Measurements from ENCODE around the gene RC3H2. TPM values are rescaled to one million over a fixed set of nuclear protein-coding genes. Genes with fewer than 3 reads are reported as not detected.

The RC3H2 gene
- total and polyA plus RNA-seq, 2 of the 13 experiments (the other 11 are each of a cell fraction or from before 2014, with no cell fraction given) = 21.0 to 36.4 TPM

GRCh38 chr9:122912964-122913673 lies 8.0 kb upstream of the RC3H2 start, which contains the start of gene ZBTB6 (continued):
- no peak for TF ChIP-seq ATF6 (CRISPR knock-in tag; conservative IDR thresholded peaks at IDR 0.05)
- no peak for TF ChIP-seq HNRNPLL (IDR thresholded peaks at IDR 0.05; ENCODE audit: low read depth, low read length, poor library complexity, severe bottlenecking)
- TF ChIP-seq ZNF878 (CRISPR knock-in tag; IDR thresholded peaks at IDR 0.05) = 0 out of 2 replicates have a peak, but pooled peaks have one; percentile 71
- TF ChIP-seq GPBP1L1 (CRISPR knock-in tag; IDR thresholded peaks at IDR 0.05) = no peak
- TF ChIP-seq ZBTB7A (CRISPR knock-in tag; IDR thresholded peaks at IDR 0.05) = no peak
- peak; percentile 66; the same call in 1 of the 2 replicates for TF ChIP-seq DRAP1 (CRISPR knock-in tag; IDR thresholded peaks at IDR 0.05)
- TF ChIP-seq SSRP1 (CRISPR knock-in tag; IDR thresholded peaks at IDR 0.05) = no peak
- TF ChIP-seq ARNT (IDR thresholded peaks at IDR 0.05) = no peak
- no peak for TF ChIP-seq MTF1 (CRISPR knock-in tag; IDR thresholded peaks at IDR 0.05)
- no peak for TF ChIP-seq ZNF276 (CRISPR knock-in tag; IDR thresholded peaks at IDR 0.05; ENCODE audit: low read depth)
- TF ChIP-seq ZNF512 (CRISPR knock-in tag; IDR thresholded peaks at IDR 0.05) = no peak
- no peak for TF ChIP-seq ZNF691 (CRISPR knock-in tag; IDR thresholded peaks at IDR 0.05; ENCODE audit: borderline replicate concordance, low read depth)
- TF ChIP-seq TFDP1 (CRISPR knock-in tag; IDR thresholded peaks at IDR 0.05; ENCODE audit: borderline replicate concordance) = no peak
- TF ChIP-seq HOXA3 (CRISPR knock-in tag; IDR thresholded peaks at IDR 0.05) = peak; percentile 59
- no peak for TF ChIP-seq FOXP1 (IDR thresholded peaks at IDR 0.05)
- TF ChIP-seq FOXP1 (CRISPR knock-in tag; IDR thresholded peaks at IDR 0.05) = no peak
- peak; percentile 84 for TF ChIP-seq CHD2 (IDR thresholded peaks at IDR 0.05; ENCODE audit: low read depth, low read length)
- peak; percentile 91 for TF ChIP-seq KMT2A (CRISPR knock-in tag; IDR thresholded peaks at IDR 0.05)
- TF ChIP-seq SRSF1 (optimal IDR thresholded peaks at IDR 0.05; ENCODE audit: low read depth, low read length) = peak; percentile 36
- no peak; the same call in 1 of the 2 replicates for TF ChIP-seq HIVEP1 (CRISPR knock-in tag; IDR thresholded peaks at IDR 0.05)
- no peak for TF ChIP-seq KLF13 (CRISPR knock-in tag; IDR thresholded peaks at IDR 0.05)
